ENCODE data around the gene GRM7. TPM values are rescaled to one million over a fixed set of nuclear protein-coding genes. Genes with fewer than 3 reads are reported as not detected.

The GRM7 gene
- total RNA-seq, 1 experiment from 2014 or later: 0.28 TPM

GRCh38 chr3:7657214-7658112, 796.5 kb downstream of the GRM7 start:
- no peak overlapping the region for H3K14ac ChIP-seq (ENCODE audit: insufficient read depth, low read length)
- H2BK15ac ChIP-seq (ENCODE audit: low read depth, low read length): no peak overlapping the region
- H4K8ac ChIP-seq (replicated peaks; ENCODE audit: insufficient read length, low read depth, low read length): no peak overlapping the region
- H3T11ph ChIP-seq (ENCODE audit: low read length): no peak overlapping the region
- peaks cover 3% of the 10 kb centered on the region in 2 experiments; a peak in 1 of 4 replicates for H3K4me1 Mint-ChIP-seq
- H3K18ac ChIP-seq (ENCODE audit: insufficient read length, low read depth, low read length): no peak overlapping the region
- H3K56ac ChIP-seq (ENCODE audit: insufficient read length, low read depth, low read length): no peak overlapping the region
- no peak overlapping the region for H2BK20ac ChIP-seq (ENCODE audit: low read depth, low read length, poor library complexity, severe bottlenecking)
- TF ChIP-seq CTCF (conservative IDR thresholded peaks at IDR 0.05): no peak
- H3K27ac Mint-ChIP-seq: no peak overlapping the region
- H3K27ac ChIP-seq (ENCODE audit: insufficient read length, low read depth, low read length): no peak overlapping the region
- H3K4me3 Mint-ChIP-seq: no peak overlapping the region
- no peaks in the 10 kb centered on the region for H4K20me1 ChIP-seq (ENCODE audit: control insufficient read depth, insufficient read depth, insufficient read length)
- no peak overlapping the region for H2BK120ac ChIP-seq (ENCODE audit: low read depth, low read length, poor library complexity, severe bottlenecking)
- no peaks in the 10 kb centered on the region; a peak in 1 of 7 replicates for H3K36me3 Mint-ChIP-seq (ENCODE audit: insufficient read depth in 1 of 3, low read depth in 3 of 3)
- H3K23ac ChIP-seq (ENCODE audit: insufficient read length, low read depth, low read length): no peak overlapping the region
- H2AFZ ChIP-seq (ENCODE audit: low read length): no peak overlapping the region
- no peak for DNase-seq
- no peaks in the 10 kb centered on the region for H3K79me1 ChIP-seq (ENCODE audit: insufficient read depth, low read depth, low read length, poor library complexity, severe bottlenecking)
- no peak overlapping the region for H2AK5ac ChIP-seq (ENCODE audit: insufficient read length, low read length)
- no peak overlapping the region for H3K4ac ChIP-seq (ENCODE audit: low read depth, low read length)
- no peak overlapping the region for H2BK12ac ChIP-seq (ENCODE audit: insufficient read length, low read depth, low read length)
- no peak overlapping the region for H3K9ac ChIP-seq (ENCODE audit: extremely low read depth, insufficient read length, low read length)
- H3K27me3 ChIP-seq (ENCODE audit: insufficient read depth, low read length): no peaks in the 10 kb centered on the region
- no peaks in the 10 kb centered on the region for H3K9me3 Mint-ChIP-seq
- H3K79me2 ChIP-seq (ENCODE audit: insufficient read depth, low read length): no peaks in the 10 kb centered on the region
- H2BK5ac ChIP-seq (ENCODE audit: insufficient read length, low read length): no peak overlapping the region
- no peak overlapping the region for H4K91ac ChIP-seq (ENCODE audit: insufficient read length, low read depth, low read length)
- H3K9me3 ChIP-seq (ENCODE audit: control insufficient read depth, low read depth, low read length): no peaks in the 10 kb centered on the region
- H3K4me1 ChIP-seq (ENCODE audit: insufficient read depth, low read length): no peaks in the 10 kb centered on the region
- no peaks in the 10 kb centered on the region for H3K23me2 ChIP-seq (ENCODE audit: insufficient read length, low read depth, low read length, poor library complexity, severe bottlenecking)
- no peaks in the 10 kb centered on the region for H3K27me3 Mint-ChIP-seq (ENCODE audit: low read depth)
- no peak overlapping the region for H3K4me2 ChIP-seq (ENCODE audit: insufficient read depth, insufficient read length, low read length)
- no peak overlapping the region for H4K5ac ChIP-seq (ENCODE audit: insufficient read length, low read depth, low read length)
- WGBS (ENCODE audit: extremely low coverage, insufficient read length, low lambda C conversion rate): no CpG with 5 or more reads among the region's 4 CpGs
